ENCODE results near the gene MUC15.

DNA sequence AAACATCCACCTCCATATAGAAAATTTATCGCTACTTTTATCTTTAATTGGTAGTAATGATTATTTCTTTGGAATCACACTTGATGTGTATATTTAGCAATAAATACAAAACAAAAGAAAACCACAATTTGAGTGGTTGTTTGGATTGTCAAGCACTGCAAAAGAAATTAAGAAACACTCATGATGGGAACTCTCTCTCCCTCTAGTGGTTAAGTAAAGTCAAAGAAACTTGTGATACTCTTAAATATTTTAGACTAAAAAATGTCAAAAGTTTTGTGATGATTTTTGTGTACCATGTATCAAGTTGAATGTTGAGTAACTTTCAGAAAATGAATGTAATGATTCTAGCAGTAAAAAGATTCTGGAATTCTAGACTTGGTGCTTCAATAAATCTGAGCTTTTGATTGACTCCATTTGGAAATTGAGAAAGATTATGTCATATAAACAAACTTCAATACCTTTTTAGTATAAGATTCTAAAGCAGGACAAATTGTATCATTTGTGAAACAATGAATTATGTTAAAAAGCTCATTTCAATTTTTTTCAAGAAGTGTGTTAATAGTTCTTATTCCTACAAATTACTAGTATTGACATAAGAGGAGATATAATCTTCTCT lies 20.8 kb downstream of the MUC15 start:
- TF ChIP-seq POLR2AphosphoS5 (IDR thresholded peaks at IDR 0.05) (no peak), EP300 (IDR thresholded peaks at IDR 0.05) (no peak)
- TF ChIP-seq, protein P1, sequence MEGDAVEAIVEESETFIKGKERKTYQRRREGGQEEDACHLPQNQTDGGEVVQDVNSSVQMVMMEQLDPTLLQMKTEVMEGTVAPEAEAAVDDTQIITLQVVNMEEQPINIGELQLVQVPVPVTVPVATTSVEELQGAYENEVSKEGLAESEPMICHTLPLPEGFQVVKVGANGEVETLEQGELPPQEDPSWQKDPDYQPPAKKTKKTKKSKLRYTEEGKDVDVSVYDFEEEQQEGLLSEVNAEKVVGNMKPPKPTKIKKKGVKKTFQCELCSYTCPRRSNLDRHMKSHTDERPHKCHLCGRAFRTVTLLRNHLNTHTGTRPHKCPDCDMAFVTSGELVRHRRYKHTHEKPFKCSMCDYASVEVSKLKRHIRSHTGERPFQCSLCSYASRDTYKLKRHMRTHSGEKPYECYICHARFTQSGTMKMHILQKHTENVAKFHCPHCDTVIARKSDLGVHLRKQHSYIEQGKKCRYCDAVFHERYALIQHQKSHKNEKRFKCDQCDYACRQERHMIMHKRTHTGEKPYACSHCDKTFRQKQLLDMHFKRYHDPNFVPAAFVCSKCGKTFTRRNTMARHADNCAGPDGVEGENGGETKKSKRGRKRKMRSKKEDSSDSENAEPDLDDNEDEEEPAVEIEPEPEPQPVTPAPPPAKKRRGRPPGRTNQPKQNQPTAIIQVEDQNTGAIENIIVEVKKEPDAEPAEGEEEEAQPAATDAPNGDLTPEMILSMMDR (IDR thresholded peaks at IDR 0.05), result no peak

Measured in sigmoid colon (tissue), 4 donors.